CD8-positive, alpha-beta memory T cell (primary cell): ENCODE results near the gene ZNF586. TPM values are rescaled to one million over a fixed set of nuclear protein-coding genes. Genes with fewer than 3 reads are reported as not detected.
A peak's percentile ranks its signal among the peaks of the same experiment; 100 is the strongest.

Experiments used
- CTCF ChIA-PET: fragments of 350-600 bp; sonication (Branson Sonifier 250); formaldehyde crosslinking; loops from one replicate; lab custom pipeline; 2021; ENCODE audit warnings: antibody characterized with exemption; lab: Charles Lee
- POLR2A ChIA-PET: fragments of 350-600 bp; sonication (Branson Sonifier 250); formaldehyde crosslinking; loops from one replicate; lab custom pipeline; 2021; ENCODE audit warnings: antibody characterized with exemption; lab: Charles Lee
- DNase-seq, 5 donors: peaks; one replicate each; pipeline versions ENCODE4 v3.0.0 to v3.0.0-alpha.2; 2020 to 2022; ENCODE audit warnings: mixed read lengths in 1 of 5
- H3K27ac ChIP-seq: one replicate; pipeline ENCODE4 v1.7.0; 2013; ENCODE audit warnings: low read depth, mild to moderate bottlenecking, low read length, moderate library complexity
- H3K27me3 ChIP-seq: 2 replicates; pipeline ENCODE4 v1.7.0; 2013; ENCODE audit warnings: low read length, mild to moderate bottlenecking; ENCODE audit not compliant: insufficient read depth, poor library complexity, severe bottlenecking
- H3K36me3 ChIP-seq: 2 replicates; pipeline ENCODE4 v1.7.0; 2013; ENCODE audit warnings: mild to moderate bottlenecking, low read length, moderate library complexity; ENCODE audit not compliant: insufficient read depth
- H3K4me1 ChIP-seq: 2 replicates; pipeline ENCODE4 v1.7.0; 2013; ENCODE audit warnings: mild to moderate bottlenecking, low read length, moderate library complexity; ENCODE audit not compliant: insufficient read depth
- H3K4me3 ChIP-seq: 2 replicates; pipeline ENCODE4 v1.7.0; 2013; ENCODE audit warnings: mild to moderate bottlenecking, low read length
- H3K9me3 ChIP-seq: 2 replicates; pipeline ENCODE4 v1.7.0; 2013; ENCODE audit warnings: mild to moderate bottlenecking, low read length
- H3K27ac Mint-ChIP-seq, 8 donors: one replicate each; pipeline ENCODE4 v1.8.0; 2020 to 2021; ENCODE audit warnings: mixed read lengths in 8 of 8, mild to moderate bottlenecking in 6 of 8, inconsistent platforms in 3 of 8, moderate library complexity in 3 of 8
- H3K27me3 Mint-ChIP-seq, 2 donors: one replicate each; pipeline ENCODE4 v1.8.0; 2020 to 2021; ENCODE audit warnings: mixed read lengths in 2 of 2, mild to moderate bottlenecking in 1 of 2, moderate library complexity in 1 of 2
- H3K36me3 Mint-ChIP-seq, 3 donors: one replicate each; pipeline ENCODE4 v1.8.0; 2020 to 2021; ENCODE audit warnings: mixed read lengths in 3 of 3, inconsistent platforms in 1 of 3, mild to moderate bottlenecking in 1 of 3
- H3K4me1 Mint-ChIP-seq, 3 donors: one replicate each; pipeline ENCODE4 v1.8.0; 2020 to 2021; ENCODE audit warnings: mixed read lengths in 3 of 3, inconsistent platforms in 1 of 3, mild to moderate bottlenecking in 1 of 3
- H3K4me3 Mint-ChIP-seq, 7 donors: one replicate each; pipeline ENCODE4 v1.8.0; 2020 to 2021; ENCODE audit warnings: mixed read lengths in 7 of 7, mild to moderate bottlenecking in 6 of 7, moderate library complexity in 4 of 7, inconsistent platforms in 2 of 7
- H3K9me3 Mint-ChIP-seq, 5 donors: one replicate each; pipeline ENCODE4 v1.8.0; 2020 to 2022; ENCODE audit warnings: mixed read lengths in 5 of 5, mild to moderate bottlenecking in 3 of 5, moderate library complexity in 2 of 5, inconsistent platforms in 1 of 5
- polyA plus RNA-seq: library from polyadenylated mRNA; unstranded; fragments of 300-500 nt; fragmentation: Illumina TruSeq; gene quantifications from one replicate; pipeline ENCODE4 v1.2.3, GENCODE V29; 2021
- total RNA-seq, 2 experiments: library from RNA; stranded (reverse); gene quantifications; one replicate each; pipeline ENCODE4 v1.2.3, GENCODE V29; 2021

Gene ZNF586
- total and polyA plus RNA-seq, 3 experiments from 2014 or later = 15.6 to 18.6 (median 17.1) TPM

- ChIA-PET POLR2A (interaction anchor here (0.6 to 1.4 kb wide), 2 partner anchors 28 to 132 kb away, joined by 3 to 4 read pairs; partner anchors contain the start of gene ZNF551), CTCF (no interaction called here)
- H3K9me3 ChIP-seq = no peaks in the 10 kb centered on the region
- H3K4me3 ChIP-seq = peak overlapping the region; percentile 91
- H3K4me1 ChIP-seq = peaks cover 27% of the 10 kb centered on the region
- DNase-seq = no peak
- H3K27ac ChIP-seq = peak overlapping the region; percentile 78
- H3K4me1 Mint-ChIP-seq = peaks cover 35 to 59% (median 42%) of the 10 kb centered on the region in 3 donors
- H3K27ac Mint-ChIP-seq = peak overlapping the region; percentile 87 to 98 (median 95)
- peaks cover 0 to 1% of the 10 kb centered on the region in 2 donors for H3K27me3 Mint-ChIP-seq
- peaks cover 8 to 35% (median 13%) of the 10 kb centered on the region in 3 donors for H3K36me3 Mint-ChIP-seq
- H3K27me3 ChIP-seq = no peaks in the 10 kb centered on the region
- H3K36me3 ChIP-seq = no peaks in the 10 kb centered on the region
- no peaks in the 10 kb centered on the region for H3K9me3 Mint-ChIP-seq
- peak overlapping the region; percentile 94 to 98 (median 96) for H3K4me3 Mint-ChIP-seq
Observed at GRCh38 chr19:57813919-57814504, 44.5 kb downstream of the ZNF586 start.

GRCh38 chr19:57814505-57815246 is 45.2 kb downstream of the ZNF586 start, which contains the start of gene ZNF552:
Gene ZNF552 (minus strand): TSS chr19:57814913. CDS start chr19:57814743, 170 bp downstream.
- peak within 1 kb of the TSS; percentile 91 for H3K4me3 ChIP-seq
- CTCF ChIA-PET = no interaction called here
- peak within 1 kb of the TSS; percentile 78 for H3K27ac ChIP-seq
- H3K36me3 ChIP-seq = no peaks in the 10 kb centered on the region
- peaks cover 27% of the 10 kb centered on the region for H3K4me1 ChIP-seq
- Mint-ChIP-seq H3K27ac (peak within 1 kb of the TSS; percentile 87 to 98 (median 95)), H3K9me3 (no peaks in the 10 kb centered on the region), H3K36me3 (peaks cover 4 to 32% (median 8%) of the 10 kb centered on the region in 3 donors), H3K4me3 (peak within 1 kb of the TSS; percentile 94 to 98 (median 96)), H3K4me1 (peaks cover 39 to 58% (median 43%) of the 10 kb centered on the region in 3 donors), H3K27me3 (peaks cover 0 to 1% of the 10 kb centered on the region in 2 donors)
- no peaks in the 10 kb centered on the region for H3K9me3 ChIP-seq
- POLR2A ChIA-PET = interaction anchor here (0.6 to 1.4 kb wide), 5 partner anchors 29 to 133 kb away, joined by 3 to 6 read pairs (median 4); partner anchors contain the start of genes ZNF154, ZNF417, ZNF551 and ZNF586
- DNase-seq = peak; percentile 68 to 84 (median 75)
- no peaks in the 10 kb centered on the region for H3K27me3 ChIP-seq

- H3K27ac Mint-ChIP-seq = peak overlapping the region; percentile 87 to 98 (median 95)
- H3K4me1 ChIP-seq = peaks cover 33% of the 10 kb centered on the region
- H3K27me3 Mint-ChIP-seq = peaks cover 0 to 1% of the 10 kb centered on the region in 2 donors
- ChIA-PET POLR2A (interaction anchor here (0.9 to 1.4 kb wide), 4 partner anchors 46 to 134 kb away, joined by 3 to 6 read pairs (median 4); partner anchors contain the start of genes ZNF154, ZNF417, ZNF551 and ZNF586), CTCF (no interaction called here)
- H3K27ac ChIP-seq = peak overlapping the region; percentile 78
- peak overlapping the region; percentile 91 for H3K4me3 ChIP-seq
- H3K36me3 Mint-ChIP-seq = peaks cover 4 to 30% (median 4%) of the 10 kb centered on the region in 3 donors
- no peaks in the 10 kb centered on the region for H3K27me3 ChIP-seq
- peaks cover 47 to 58% (median 51%) of the 10 kb centered on the region in 3 donors for H3K4me1 Mint-ChIP-seq
- no peaks in the 10 kb centered on the region for H3K9me3 Mint-ChIP-seq
- DNase-seq = no peak
- peak overlapping the region; percentile 94 to 98 (median 96) for H3K4me3 Mint-ChIP-seq
- no peaks in the 10 kb centered on the region for H3K9me3 ChIP-seq
- H3K36me3 ChIP-seq = no peaks in the 10 kb centered on the region
Observed at GRCh38 chr19:57815247-57816075, 46.0 kb downstream of the ZNF586 start.

DNA sequence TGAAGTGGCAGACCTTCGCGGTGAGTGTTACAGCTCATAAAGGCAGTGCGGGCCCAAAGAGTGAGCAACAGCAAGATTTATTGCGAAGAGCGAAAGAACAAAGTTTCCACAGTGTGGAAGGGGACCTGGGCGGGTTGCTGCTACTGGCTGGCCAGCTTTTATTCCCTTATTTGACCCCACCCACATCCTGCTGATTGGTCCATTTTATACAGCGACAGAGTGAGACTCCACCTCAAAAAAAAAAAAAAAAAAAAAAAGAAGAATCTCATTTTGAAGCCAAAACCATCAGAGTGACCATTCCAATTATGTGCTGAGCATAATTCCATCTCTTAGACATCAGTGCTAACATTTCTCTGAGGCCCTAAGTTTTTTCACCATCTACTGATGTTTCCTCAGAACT is 47.2 kb downstream of the ZNF586 start:
- H3K36me3 ChIP-seq = no peaks in the 10 kb centered on the region
- ChIA-PET CTCF (no interaction called here), POLR2A (no interaction called here)
- no peaks in the 10 kb centered on the region for H3K9me3 ChIP-seq
- H3K4me1 ChIP-seq = peaks cover 37% of the 10 kb centered on the region
- Mint-ChIP-seq H3K27me3 (peaks cover 0 to 1% of the 10 kb centered on the region in 2 donors), H3K27ac (peak overlapping the region in 2 of 8 donors; percentile 45 to 55), H3K4me1 (peaks cover 55 to 66% (median 63%) of the 10 kb centered on the region in 3 donors), H3K9me3 (no peaks in the 10 kb centered on the region), H3K36me3 (peaks cover 4 to 32% (median 4%) of the 10 kb centered on the region in 3 donors), H3K4me3 (peak overlapping the region in 3 of 7 donors; percentile 16 to 97 (median 58))
- no peak overlapping the region for H3K4me3 ChIP-seq
- H3K27me3 ChIP-seq = no peaks in the 10 kb centered on the region
- H3K27ac ChIP-seq = no peak overlapping the region
- DNase-seq = no peak

- Histone ChIP-seq H3K27ac (no peak overlapping the region), H3K27me3 (no peaks in the 10 kb centered on the region), H3K36me3 (no peaks in the 10 kb centered on the region), H3K4me1 (peaks cover 28% of the 10 kb centered on the region), H3K9me3 (no peaks in the 10 kb centered on the region), H3K4me3 (no peak overlapping the region)
- peak overlapping the region in 5 of 7 donors; percentile 27 to 93 (median 64) for H3K4me3 Mint-ChIP-seq
- H3K9me3 Mint-ChIP-seq = no peaks in the 10 kb centered on the region
- peak overlapping the region in 1 of 8 donors; percentile 85 for H3K27ac Mint-ChIP-seq
- H3K27me3 Mint-ChIP-seq = peaks cover 0 to 1% of the 10 kb centered on the region in 2 donors
- peaks cover 0 to 34% (median 0%) of the 10 kb centered on the region in 3 donors for H3K36me3 Mint-ChIP-seq
- no peak for DNase-seq
- CTCF ChIA-PET = interaction anchor here (1.2 kb wide), 1 partner anchor 410 kb away, joined by 3 read pairs; no protein-coding TSS in a partner anchor
- POLR2A ChIA-PET = no interaction called here
- peaks cover 56 to 66% (median 65%) of the 10 kb centered on the region in 3 donors for H3K4me1 Mint-ChIP-seq
Observed at GRCh38 chr19:57817976-57818375, 48.5 kb downstream of the ZNF586 start.

GRCh38 chr19:57818378-57818777 is 48.9 kb downstream of the ZNF586 start:
- DNase-seq = no peak
- Mint-ChIP-seq H3K4me3 (peak overlapping the region; percentile 56 to 98 (median 75)), H3K4me1 (peaks cover 56 to 66% (median 65%) of the 10 kb centered on the region in 3 donors), H3K9me3 (no peaks in the 10 kb centered on the region), H3K36me3 (peaks cover 0 to 37% (median 0%) of the 10 kb centered on the region in 3 donors), H3K27me3 (peaks cover 0 to 1% of the 10 kb centered on the region in 2 donors), H3K27ac (peak overlapping the region in 6 of 8 donors; percentile 43 to 99 (median 84))
- Histone ChIP-seq H3K4me3 (no peak overlapping the region), H3K27me3 (no peaks in the 10 kb centered on the region), H3K36me3 (no peaks in the 10 kb centered on the region), H3K9me3 (no peaks in the 10 kb centered on the region), H3K27ac (no peak overlapping the region), H3K4me1 (peaks cover 24% of the 10 kb centered on the region)
- POLR2A ChIA-PET = interaction anchor here (0.6 kb wide), 1 partner anchor 203 kb away, joined by 3 read pairs; no protein-coding TSS in a partner anchor
- CTCF ChIA-PET = interaction anchor here (0.7 to 1.6 kb wide), 4 partner anchors 71 to 410 kb away, joined by 3 to 4 read pairs (median 3); partner anchors contain the start of genes ZNF416 and ZNF417
